Measurements from ENCODE around the gene ZIC3.

Gene ZIC3

DNA sequence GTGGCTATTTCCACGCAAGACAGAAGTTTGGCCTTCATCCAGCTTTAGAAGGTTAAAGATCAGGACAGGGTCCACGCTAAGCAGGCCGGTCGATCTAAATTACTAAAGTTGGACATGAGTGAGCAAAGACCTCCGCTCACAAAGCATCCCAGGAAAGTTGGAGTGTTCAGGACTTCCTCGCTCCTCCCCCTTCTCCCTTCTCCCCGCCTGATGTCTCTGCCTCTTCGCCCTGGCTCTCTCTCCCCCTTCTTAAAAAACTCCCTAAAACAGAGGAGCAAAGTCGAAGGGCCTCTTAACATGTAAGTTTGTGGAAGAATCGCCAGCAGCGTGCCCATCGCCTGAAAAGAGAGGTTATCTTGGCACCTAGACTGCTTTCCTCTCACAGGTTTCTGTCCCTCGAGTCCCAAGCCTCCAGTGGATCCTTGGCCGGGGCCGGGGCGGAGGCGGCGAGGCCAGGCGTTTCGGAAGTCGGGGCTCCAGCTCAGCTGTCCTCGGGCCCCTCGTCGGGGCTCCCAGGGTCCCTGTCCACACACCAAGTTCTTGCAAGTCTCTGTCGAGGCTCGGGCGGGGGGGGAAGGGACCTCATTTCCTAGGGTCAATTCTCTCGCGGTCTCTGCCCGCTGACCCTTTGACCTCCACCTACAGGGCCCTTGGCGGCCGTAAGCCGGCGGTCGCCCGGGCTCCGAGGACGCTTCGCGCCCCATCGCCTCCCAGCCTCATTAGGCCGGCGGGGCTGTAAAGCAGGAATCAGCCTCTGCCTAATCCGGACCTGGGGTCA is 7.6 kb downstream of the ZIC3 start:
- DNase-seq (ENCODE audit: low read depth in 2 of 2, low spot score in 1 of 2), result no peak

DNA sequence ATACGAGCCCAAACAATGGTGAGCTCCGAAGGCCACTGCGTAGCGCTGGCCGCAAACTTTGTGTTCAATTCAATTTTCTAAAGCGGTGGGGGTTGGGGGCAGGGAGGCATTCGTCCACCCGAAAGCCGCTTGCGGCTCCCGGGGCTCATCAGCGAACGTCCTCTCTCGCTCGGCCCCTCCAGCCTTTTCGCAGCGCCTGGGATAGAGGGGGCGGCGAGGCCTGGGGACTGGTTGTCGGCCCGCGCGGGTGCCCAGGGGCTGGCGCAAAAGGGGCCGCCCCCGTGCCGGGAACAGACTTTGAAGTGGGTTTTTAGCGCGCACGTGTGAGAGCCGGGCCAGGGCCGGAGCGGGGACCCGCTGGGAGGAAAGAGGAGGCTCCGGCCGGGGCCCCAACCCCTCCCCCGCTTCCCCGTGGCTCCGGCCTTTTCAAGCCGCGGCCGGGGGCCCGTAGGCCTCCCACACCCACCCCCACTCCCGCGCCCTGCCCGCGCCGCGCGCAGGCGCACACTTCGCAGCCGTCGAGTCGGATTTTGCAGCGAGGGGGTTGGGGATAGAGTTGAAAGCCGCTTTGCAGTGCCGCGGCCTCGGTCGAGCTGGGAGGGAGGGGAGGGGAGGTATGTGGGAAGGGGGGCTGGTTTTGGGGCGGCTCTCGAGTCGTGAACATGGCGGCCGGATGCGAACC is 8.3 kb downstream of the ZIC3 start:
- DNase-seq (ENCODE audit: low read depth in 2 of 2, low spot score in 1 of 2), result no peak

DNA sequence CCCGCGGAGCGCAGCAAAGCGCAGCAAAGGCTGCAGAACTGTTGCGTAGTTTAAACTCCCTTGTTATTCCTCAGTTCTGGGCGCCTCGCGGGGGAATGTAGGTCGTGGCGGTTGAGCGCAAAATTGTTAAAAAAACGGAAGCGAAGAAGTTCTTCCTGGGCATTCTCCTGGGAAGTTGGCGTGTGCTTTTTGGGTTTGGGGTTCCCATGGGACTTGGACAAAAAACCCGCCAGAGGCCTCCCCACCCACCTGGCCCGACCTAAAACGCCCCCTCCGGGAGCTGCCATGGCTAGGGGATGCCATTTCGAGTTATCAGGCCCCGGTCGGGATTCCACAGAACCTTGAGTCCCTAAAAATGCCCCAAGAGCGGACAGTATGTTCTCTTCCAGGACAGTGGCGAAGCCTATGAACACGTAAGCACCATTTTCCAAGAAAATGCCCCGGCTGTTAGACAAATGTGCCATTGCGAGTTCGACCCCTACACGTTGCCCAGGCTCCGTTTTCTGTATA is 8.9 kb downstream of the ZIC3 start:
- no peak for DNase-seq (ENCODE audit: low read depth in 2 of 2, low spot score in 1 of 2)

DNA sequence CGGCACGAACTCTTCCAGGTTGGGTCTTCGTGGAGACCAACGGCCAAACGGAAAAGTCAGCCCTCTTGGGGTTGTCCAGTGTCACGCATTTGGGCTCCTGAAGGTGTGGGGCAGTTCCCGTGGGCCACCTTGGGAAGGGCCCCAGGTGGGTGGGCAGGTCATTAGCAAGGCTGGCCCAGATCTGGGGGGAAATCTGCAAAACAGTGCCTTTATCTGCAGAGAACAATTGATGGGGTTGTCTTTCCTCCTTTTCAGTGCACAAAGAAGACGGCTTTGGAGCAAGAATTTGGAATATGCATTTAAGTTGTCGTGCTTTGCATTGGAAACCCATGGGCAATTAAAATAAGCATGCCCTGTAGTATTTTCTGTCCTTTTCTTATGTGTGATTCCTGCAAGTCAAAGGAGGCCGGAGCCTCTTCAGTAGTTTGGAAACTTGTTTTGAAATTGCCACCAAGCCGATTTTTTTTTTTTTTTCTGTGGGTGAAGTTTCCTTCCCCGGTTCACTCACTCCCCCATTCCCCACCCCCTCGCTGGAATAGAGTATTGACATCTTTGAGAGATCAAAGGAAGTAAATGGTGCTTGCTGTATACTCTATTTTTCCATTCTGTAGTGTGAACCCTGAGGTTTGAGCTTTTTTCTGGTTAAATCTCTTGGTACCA is 9.8 kb downstream of the ZIC3 start:
- DNase-seq (ENCODE audit: low read depth in 2 of 2, low spot score in 1 of 2), result no peak

DNA sequence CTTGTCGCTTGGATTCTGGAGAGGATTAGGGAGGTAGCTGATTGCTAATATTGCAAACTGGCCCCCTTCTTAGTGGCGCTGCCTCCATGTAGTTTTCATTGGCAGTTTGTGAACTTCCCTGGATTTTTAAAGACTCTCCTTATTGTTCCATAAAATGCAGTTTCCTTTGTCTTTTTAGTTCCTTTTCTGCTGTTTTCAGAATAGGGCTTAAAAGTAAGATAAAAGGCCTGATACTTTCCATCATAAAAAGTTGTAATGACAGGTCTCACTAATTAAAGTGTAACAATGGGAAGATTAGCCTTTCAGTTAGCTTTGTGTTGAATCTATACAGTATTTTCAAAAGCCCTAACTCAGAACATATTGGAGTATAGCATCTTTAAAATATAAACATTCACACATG is 21.2 kb downstream of the ZIC3 start:
- no peak for DNase-seq (ENCODE audit: low read depth in 2 of 2, low spot score in 1 of 2)

- DNase-seq (ENCODE audit: low read depth in 2 of 2, low spot score in 1 of 2), result no peak
These were observed 34.8 kb downstream of the ZIC3 start for GRCh38 chrX:137600769-137601168.
